Activated T-cell treated with anti-CD3 and anti-CD28 coated beads, Interleukin-2, amount 50 U/mL, for 48 hours (primary cell): ENCODE results near the gene NDUFC1.
"Not testable (repeated sequence)": the region's sequence is repeated elsewhere in the genome, so short reads cannot be mapped to it uniquely, and the experiment has no call there.

Experiments
- DNase-seq, 2 experiments: peaks; one replicate each; pipeline ENCODE4 v3.0.0-alpha.2; 2020

NDUFC1 gene

GRCh38 chr4:139295942-139296299 is 6.4 kb downstream of the NDUFC1 start:
- no peak for DNase-seq

GRCh38 chr4:139295206-139295941 is 6.9 kb downstream of the NDUFC1 start:
- DNase-seq: peak; percentile 99

GRCh38 chr4:139286186-139286698 is 16.0 kb downstream of the NDUFC1 start:
- DNase-seq: no peak

- DNase-seq: no peak
These were observed 19.6 kb downstream of the NDUFC1 start for GRCh38 chr4:139282721-139283075.

GRCh38 chr4:139282065-139282720 is 20.1 kb downstream of the NDUFC1 start:
- no peak for DNase-seq

- peak; percentile 55 to 64 for DNase-seq
These were observed 22.3 kb downstream of the NDUFC1 start, which contains the start of gene MGARP for GRCh38 chr4:139279760-139280620. Gene MGARP, minus strand, starts transcription at chr4:139280225. Its CDS starts 67 bp downstream, at chr4:139280158.

GRCh38 chr4:139278912-139279759 is 23.1 kb downstream of the NDUFC1 start:
- peak in 1 of 2 experiments; percentile 28 for DNase-seq

GRCh38 chr4:139278485-139278884 is 23.8 kb downstream of the NDUFC1 start:
- DNase-seq: no peak

GRCh38 chr4:139275281-139275735 is 27.0 kb downstream of the NDUFC1 start:
- no peak for DNase-seq

- no peak for DNase-seq
These were observed 27.5 kb downstream of the NDUFC1 start for GRCh38 chr4:139274790-139275189.

- no peak for DNase-seq
These were observed 28.4 kb downstream of the NDUFC1 start for GRCh38 chr4:139273835-139274234.

- DNase-seq: no peak
These were observed 35.0 kb downstream of the NDUFC1 start for GRCh38 chr4:139267301-139267700.

- peak; percentile 85 to 89 for DNase-seq
These were observed 35.6 kb downstream of the NDUFC1 start for GRCh38 chr4:139266583-139267257.

GRCh38 chr4:139266208-139266582 is 36.1 kb downstream of the NDUFC1 start:
- DNase-seq: no peak

- DNase-seq: no peak
These were observed 36.6 kb downstream of the NDUFC1 start for GRCh38 chr4:139265654-139266053.

GRCh38 chr4:139256349-139256748 is 45.9 kb downstream of the NDUFC1 start:
- no peak for DNase-seq

GRCh38 chr4:139255581-139255980 is 46.7 kb downstream of the NDUFC1 start:
- DNase-seq: not testable (repeated sequence)

GRCh38 chr4:139253713-139254112 is 48.6 kb downstream of the NDUFC1 start:
- DNase-seq: no peak

GRCh38 chr4:139253046-139253445 is 49.2 kb downstream of the NDUFC1 start:
- DNase-seq: no peak

GRCh38 chr4:139247700-139248238 is 54.5 kb downstream of the NDUFC1 start:
- no peak for DNase-seq

- DNase-seq: no peak
These were observed 55.0 kb downstream of the NDUFC1 start for GRCh38 chr4:139247241-139247640.
